ENCODE measurements around the gene TXNRD1. TPM values are rescaled to one million over a fixed set of nuclear protein-coding genes. Genes with fewer than 3 reads are reported as not detected.

TXNRD1 gene
- total RNA-seq (2021; ENCODE audit: unreplicated experiment) (327 TPM), Bru-seq, nascent RNA (percentile 98 among the genes with signal in this experiment), BruChase-seq, experiment 1, labeled RNA remaining after a 6-hour chase (percentile 98 among the genes with signal in this experiment), BruChase-seq, experiment 2, labeled RNA remaining after a 2-hour chase (percentile 95 among the genes with signal in this experiment)
- polyA plus RNA-seq (2012) = 275 and 349 TPM in 2 replicates
- long read RNA-seq, transcript TXNRD1-214 (15 exons, 3,974 nt) = minor isoform, 31 of 553 reads
- long read RNA-seq, transcript TXNRD1-205 (15 exons, 3,930 nt) = major isoform, 170 of 553 reads
- long read RNA-seq, partial matches to known transcripts = 201 of 553 reads
- long read RNA-seq, other reads (novel, unspliced or antisense) = 145 of 553 reads

DNA sequence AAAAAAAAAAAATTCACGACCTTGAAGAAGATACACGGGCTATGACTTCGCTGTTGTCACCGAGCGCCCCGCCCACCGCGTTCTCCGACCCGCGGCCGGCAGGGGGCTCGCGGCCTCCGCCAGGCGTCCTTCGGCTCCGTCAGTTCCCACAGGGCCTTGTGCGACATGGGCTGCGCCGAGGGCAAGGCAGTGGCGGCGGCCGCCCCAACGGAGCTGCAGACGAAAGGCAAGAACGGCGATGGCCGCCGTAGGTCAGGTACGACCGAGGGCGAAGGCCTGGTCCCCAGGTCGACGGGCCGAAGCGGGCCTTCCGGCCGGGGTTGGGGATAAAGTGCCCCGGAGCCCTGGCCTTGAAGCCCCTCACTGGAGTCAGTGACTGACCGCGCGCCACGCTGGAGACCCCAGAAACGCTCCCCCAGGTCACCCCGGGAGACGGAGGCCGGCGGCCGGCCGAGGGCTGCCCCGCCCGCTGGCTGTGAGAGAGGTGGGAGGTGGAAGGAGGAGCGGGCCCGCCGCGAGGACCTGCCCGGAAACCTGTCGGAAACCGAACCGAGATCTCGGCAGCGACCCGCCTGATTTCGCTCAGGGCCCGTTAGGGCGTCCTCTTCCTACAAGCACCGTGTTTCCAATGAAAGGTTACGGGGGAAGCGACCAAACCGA, at the start of gene TXNRD1:
Gene TXNRD1, plus strand, starts transcription at position 142 of the 660 bp plus-strand sequence. Its CDS starts 24 bp downstream, at position 166.
- peak; percentile 56 for DNase-seq (ENCODE audit: low read depth, low spot score)
- H3K4me1 ChIP-seq (ENCODE audit: control insufficient read depth in 1 of 2, insufficient read depth in 2 of 2, low read length in 2 of 2) = peaks cover 36 to 56% of the 10 kb centered on the region in 2 experiments
- peak within 1 kb of the TSS; percentile 77 for H2AFZ ChIP-seq (ENCODE audit: low read depth, low read length, poor library complexity, severe bottlenecking)
- H3K79me2 ChIP-seq (ENCODE audit: insufficient read depth, low read length) = no peaks in the 10 kb centered on the region; the same call in 1 of the 2 replicates
- H4K20me1 ChIP-seq (ENCODE audit: insufficient read depth) = no peaks in the 10 kb centered on the region
- POLR2A ChIA-PET = interaction anchor here (1.4 kb wide), 1 partner anchor 76 kb away, joined by 4 read pairs; no protein-coding TSS in a partner anchor
- RAD21 ChIA-PET (ENCODE audit: low non-redundant PET in 1 of 2, low total read pairs in 2 of 2, uncharacterized antibody in 2 of 2, unreplicated experiment in 2 of 2) = no interaction called here
- no peaks in the 10 kb centered on the region for H3K27me3 ChIP-seq (ENCODE audit: insufficient read depth, low read length)
- peak within 1 kb of the TSS; percentile 30 to 40 for H3K4me3 ChIP-seq (replicated peaks in 1 of 2; ENCODE audit: low read depth in 1 of 2, low read length in 2 of 2)
- CTCF ChIA-PET = interaction anchor here (1.0 kb wide), 1 partner anchor 79 kb away, joined by 5 read pairs; no protein-coding TSS in a partner anchor
- no peaks in the 10 kb centered on the region for H3K36me3 ChIP-seq (ENCODE audit: control insufficient read depth in 1 of 2, insufficient read depth in 2 of 2, low read length in 2 of 2)
- H3K9me3 ChIP-seq (ENCODE audit: control insufficient read depth in 1 of 2, insufficient read depth in 1 of 2, low read depth in 1 of 2, low read length in 2 of 2) = no peaks in the 10 kb centered on the region
- H3K27ac ChIP-seq (ENCODE audit: low read depth, low read length) = peak within 1 kb of the TSS; percentile 48; the same call in 1 of the 2 replicates
- intact Hi-C loops (cut with micrococcal nuclease) = loop anchor here (1.0 kb wide), 2 partner anchors 79 to 143 kb away; no protein-coding TSS in a partner anchor
- peak within 1 kb of the TSS; percentile 53 for H3K9ac ChIP-seq (ENCODE audit: low read length)
- H3K9me2 ChIP-seq (ENCODE audit: insufficient read depth) = no peaks in the 10 kb centered on the region
- peak; percentile 51 for TF ChIP-seq YY1 (IDR thresholded peaks at IDR 0.05; ENCODE audit: extremely low read depth, insufficient replicate concordance, low read depth, low read length)
- TF ChIP-seq CTCF (IDR thresholded peaks at IDR 0.05 in 2 of 3, conservative IDR thresholded peaks at IDR 0.05 in 1 of 3; ENCODE audit: borderline replicate concordance in 1 of 3, insufficient read depth in 1 of 3, low read depth in 2 of 3, low read length in 2 of 3) = peak; percentile 83 to 87 (median 84)
- peak; percentile 55; the same call in 1 of the 2 replicates for TF ChIP-seq POLR2AphosphoS5 (IDR thresholded peaks at IDR 0.05; ENCODE audit: low read depth, low read length)
- TF ChIP-seq MAX (IDR thresholded peaks at IDR 0.05) = peak; percentile 76
- peak; percentile 53 for TF ChIP-seq ZFX (IDR thresholded peaks at IDR 0.05)
- TF ChIP-seq RAD21 (IDR thresholded peaks at IDR 0.05; ENCODE audit: low read depth) = peak; percentile 97
- no peak for TF ChIP-seq FOSL1 (IDR thresholded peaks at IDR 0.05; ENCODE audit: low read depth)
- no peak for TF ChIP-seq ZNF274 (IDR thresholded peaks at IDR 0.05; ENCODE audit: low read depth, low read length)
- ATAC-seq = peak; percentile 74
- H3K4me2 ChIP-seq (ENCODE audit: low read length) = peak within 1 kb of the TSS; percentile 75
- TSS peak; percentile 32 for BruUV-seq (replicated peaks)
